CD4-positive, CD25-positive, alpha-beta regulatory T cell (primary cell): ENCODE data around the gene RLN3. TPM values are rescaled to one million over a fixed set of nuclear protein-coding genes. Genes with fewer than 3 reads are reported as not detected.

Source experiments
- ATAC-seq, 2 donors: fragments of 150-1000 bp; cut with Tn5 transposase; one replicate each; pipeline ENCODE4 v1.10.0; 2021; ENCODE audit warnings: low read depth in 2 of 2, moderate number of reproducible peaks in 2 of 2, moderate library complexity in 1 of 2
- DNase-seq, 3 donors: peaks; one replicate each; pipeline versions ENCODE4 v3.0.0 to v3.0.0-alpha.2; 2012 to 2022; ENCODE audit warnings: mixed read lengths in 1 of 3
- H3K27ac ChIP-seq: one replicate; pipeline ENCODE4 v1.7.0; 2013; ENCODE audit warnings: mild to moderate bottlenecking, low read length; ENCODE audit not compliant: insufficient read depth, poor library complexity, severe bottlenecking
- H3K27me3 ChIP-seq: one replicate; pipeline ENCODE4 v1.7.0; 2013; ENCODE audit warnings: low read length; ENCODE audit not compliant: control insufficient read depth, insufficient read depth
- H3K36me3 ChIP-seq: one replicate; pipeline ENCODE4 v1.7.0; 2013; ENCODE audit warnings: mild to moderate bottlenecking, low read length, moderate library complexity; ENCODE audit not compliant: control insufficient read depth, insufficient read depth
- H3K4me1 ChIP-seq: 2 replicates; pipeline ENCODE4 v1.7.0; 2013; ENCODE audit warnings: mild to moderate bottlenecking, low read length; ENCODE audit not compliant: insufficient read depth, control insufficient read depth, poor library complexity, severe bottlenecking
- H3K4me3 ChIP-seq: one replicate; pipeline ENCODE4 v1.7.0; 2013; ENCODE audit warnings: low read depth, mild to moderate bottlenecking, low read length, moderate library complexity
- H3K9me3 ChIP-seq, 2 experiments: 1 replicate in 1 of 2; 2 replicates in 1 of 2; pipeline ENCODE4 v1.7.0; 2013; ENCODE audit warnings: low read length in 2 of 2, mild to moderate bottlenecking in 1 of 2, moderate library complexity in 1 of 2; ENCODE audit not compliant: control insufficient read depth in 2 of 2
- H3K27ac Mint-ChIP-seq, 3 donors: one replicate each; pipeline ENCODE4 v1.8.0; 2020 to 2022; ENCODE audit warnings: mild to moderate bottlenecking in 3 of 3, mixed read lengths in 3 of 3, moderate library complexity in 2 of 3
- H3K27me3 Mint-ChIP-seq: one replicate; pipeline ENCODE4 v1.8.0; 2022; ENCODE audit warnings: mild to moderate bottlenecking, mixed read lengths
- H3K36me3 Mint-ChIP-seq: one replicate; pipeline ENCODE4 v1.8.0; 2020; ENCODE audit warnings: mixed read lengths
- H3K4me1 Mint-ChIP-seq, 4 donors: one replicate each; pipeline ENCODE4 v1.8.0; 2020 to 2022; ENCODE audit warnings: mixed read lengths in 4 of 4, mild to moderate bottlenecking in 1 of 4
- H3K4me3 Mint-ChIP-seq, 4 donors: one replicate each; pipeline ENCODE4 v1.8.0; 2020 to 2022; ENCODE audit warnings: mild to moderate bottlenecking in 4 of 4, mixed read lengths in 4 of 4, moderate library complexity in 3 of 4
- H3K9me3 Mint-ChIP-seq, 7 donors: one replicate each; pipeline ENCODE4 v1.8.0; 2020 to 2022; ENCODE audit warnings: mixed read lengths in 7 of 7, mild to moderate bottlenecking in 3 of 7, moderate library complexity in 2 of 7
- polyA plus RNA-seq, 4 donors: library from polyadenylated mRNA; unstranded; fragments of 300-500 nt; fragmentation: Illumina TruSeq; gene quantifications; one replicate each; pipeline ENCODE4 v1.2.3, GENCODE V29; 2021
- total RNA-seq: library from RNA; stranded (reverse); gene quantifications from one replicate; pipeline ENCODE4 v1.2.3, GENCODE V29; 2022

RLN3 gene
- total and polyA plus RNA-seq, 5 donors from 2014 or later = 0.55 TPM; not detected in 4

DNA sequence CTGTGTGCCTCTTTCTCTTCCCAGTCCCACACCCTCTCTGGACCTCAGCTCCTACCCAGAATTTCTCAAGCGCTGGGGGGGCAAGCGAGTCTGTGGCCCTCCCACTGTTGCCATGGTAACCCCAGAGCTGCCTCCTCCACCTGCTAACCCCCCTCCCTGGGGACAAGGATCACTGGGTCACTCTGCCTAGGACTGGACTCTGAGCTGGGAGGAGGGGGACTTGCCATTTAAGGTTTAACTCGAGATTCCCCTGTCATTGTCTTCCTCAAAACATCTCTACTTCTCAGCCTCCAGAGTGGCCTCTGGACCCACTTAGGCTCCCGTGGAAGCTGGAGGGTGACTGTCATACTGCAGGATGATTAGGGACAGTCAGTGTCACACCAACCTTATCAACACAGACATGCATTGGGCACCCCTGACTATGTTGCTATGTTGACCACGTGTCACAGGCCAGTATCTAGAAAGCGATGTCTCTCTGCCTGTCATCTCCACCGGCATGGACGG lies 31.8 kb downstream of the RLN3 start:
- Mint-ChIP-seq H3K9me3 (no peaks in the 10 kb centered on the region), H3K36me3 (no peaks in the 10 kb centered on the region), H3K27me3 (peaks cover 45% of the 10 kb centered on the region), H3K4me3 (peak overlapping the region in 1 of 4 donors; percentile 84), H3K27ac (no peak overlapping the region), H3K4me1 (peaks cover 0 to 25% (median 6%) of the 10 kb centered on the region in 4 donors)
- Histone ChIP-seq H3K4me1 (peaks cover 17% of the 10 kb centered on the region), H3K27ac (no peak overlapping the region), H3K36me3 (no peaks in the 10 kb centered on the region), H3K4me3 (no peak overlapping the region), H3K27me3 (peaks cover 11% of the 10 kb centered on the region), H3K9me3 (no peaks in the 10 kb centered on the region)
- DNase-seq (no peak), ATAC-seq (no peak)

DNA sequence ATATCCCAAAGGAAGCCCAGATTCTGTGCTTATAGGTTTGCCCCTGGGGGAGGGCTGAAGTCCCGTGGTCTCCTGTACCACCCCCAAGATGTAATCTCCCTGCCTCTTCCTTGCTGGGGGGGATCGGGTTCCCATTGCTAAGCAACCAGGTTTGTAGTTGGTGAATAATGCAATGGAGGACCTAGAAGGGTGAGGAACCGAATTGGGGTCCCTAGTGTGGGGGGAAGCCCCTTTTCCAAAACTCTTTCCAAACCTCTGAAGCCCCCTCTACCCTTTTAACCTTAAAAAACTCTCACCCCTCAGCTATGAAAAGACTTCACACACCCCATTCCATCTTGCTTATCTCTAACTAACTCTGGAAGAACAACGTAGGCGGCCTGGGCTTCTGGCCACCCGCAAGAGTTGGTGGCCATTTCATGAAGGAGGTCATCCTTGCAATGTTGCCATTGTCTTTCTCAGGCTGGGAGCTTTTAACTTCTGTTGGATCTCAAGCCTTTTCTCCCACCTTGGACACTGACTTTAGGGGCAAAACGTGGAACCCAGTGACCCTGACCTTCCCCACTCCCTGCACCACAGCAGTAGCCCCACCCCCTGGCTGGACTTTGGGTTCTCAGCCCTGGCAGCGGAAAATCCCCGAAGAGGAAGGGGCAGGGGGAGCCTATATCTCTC lies 33.3 kb downstream of the RLN3 start:
- peaks cover 0 to 23% (median 3%) of the 10 kb centered on the region in 4 donors for H3K4me1 Mint-ChIP-seq
- H3K4me3 ChIP-seq = no peak overlapping the region
- no peak overlapping the region for H3K4me3 Mint-ChIP-seq
- DNase-seq (no peak), ATAC-seq (no peak)
- H3K27me3 Mint-ChIP-seq = peaks cover 42% of the 10 kb centered on the region
- no peak overlapping the region for H3K27ac Mint-ChIP-seq
- H3K27me3 ChIP-seq = peaks cover 12% of the 10 kb centered on the region
- H3K36me3 ChIP-seq = no peaks in the 10 kb centered on the region
- peaks cover 17% of the 10 kb centered on the region for H3K4me1 ChIP-seq
- no peak overlapping the region for H3K27ac ChIP-seq
- H3K9me3 ChIP-seq = no peaks in the 10 kb centered on the region
- H3K9me3 Mint-ChIP-seq = peaks cover 0 to 1% (median 0%) of the 10 kb centered on the region in 7 donors
- no peaks in the 10 kb centered on the region for H3K36me3 Mint-ChIP-seq

DNA sequence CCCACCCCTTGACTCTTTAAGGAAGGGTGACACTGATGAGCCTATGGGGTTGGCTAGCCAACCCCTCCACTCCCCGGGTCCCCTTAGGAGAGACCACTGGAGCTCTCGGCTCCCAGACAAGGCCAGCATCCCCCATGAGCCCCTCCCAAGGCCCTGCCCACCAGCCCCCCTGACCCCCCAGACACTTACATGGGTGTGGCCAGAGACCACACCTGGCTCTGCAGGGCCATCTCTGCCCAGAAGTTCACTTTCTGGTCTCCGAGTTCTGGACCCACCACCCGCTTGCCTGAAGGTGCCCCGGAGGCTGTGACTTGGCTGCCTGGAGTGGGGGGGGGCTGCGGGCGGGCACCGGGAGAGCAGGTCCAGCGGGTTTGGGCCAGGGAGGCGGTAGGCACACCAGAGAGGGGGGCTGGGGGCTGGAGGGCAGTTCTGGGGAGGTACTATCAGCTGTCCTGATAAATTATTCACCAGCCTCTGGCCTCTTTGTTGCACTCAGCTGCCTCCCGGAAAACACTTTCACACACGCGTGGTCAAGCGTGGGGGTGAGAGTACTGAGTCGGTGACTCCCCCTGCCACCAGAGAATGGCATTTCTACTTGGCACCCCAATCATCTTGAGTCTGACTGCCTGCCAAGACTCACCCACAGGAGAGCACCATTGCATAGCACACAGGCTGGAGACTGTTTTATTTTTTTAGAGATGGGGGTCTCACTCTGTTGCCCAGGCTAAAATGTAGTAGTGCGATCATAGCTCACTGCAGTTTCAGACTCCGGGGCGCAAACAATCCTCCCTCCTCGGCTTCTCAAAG lies 34.0 kb downstream of the RLN3 start, which contains the start of gene PALM3:
Gene PALM3 (minus strand): TSS at position 326 of the 807 bp plus-strand sequence. CDS start 96 bp downstream, at position 230.
- Histone ChIP-seq H3K36me3 (no peaks in the 10 kb centered on the region), H3K27me3 (peaks cover 14% of the 10 kb centered on the region), H3K9me3 (no peaks in the 10 kb centered on the region), H3K4me3 (no peak within 1 kb of the TSS), H3K27ac (no peak within 1 kb of the TSS), H3K4me1 (peaks cover 17% of the 10 kb centered on the region)
- Mint-ChIP-seq H3K36me3 (no peaks in the 10 kb centered on the region), H3K27ac (no peak within 1 kb of the TSS), H3K9me3 (peaks cover 0 to 1% (median 0%) of the 10 kb centered on the region in 7 donors), H3K4me1 (peaks cover 0 to 21% (median 3%) of the 10 kb centered on the region in 4 donors), H3K27me3 (peaks cover 39% of the 10 kb centered on the region), H3K4me3 (no peak within 1 kb of the TSS)
- no peak for DNase-seq
- no peak for ATAC-seq

DNA sequence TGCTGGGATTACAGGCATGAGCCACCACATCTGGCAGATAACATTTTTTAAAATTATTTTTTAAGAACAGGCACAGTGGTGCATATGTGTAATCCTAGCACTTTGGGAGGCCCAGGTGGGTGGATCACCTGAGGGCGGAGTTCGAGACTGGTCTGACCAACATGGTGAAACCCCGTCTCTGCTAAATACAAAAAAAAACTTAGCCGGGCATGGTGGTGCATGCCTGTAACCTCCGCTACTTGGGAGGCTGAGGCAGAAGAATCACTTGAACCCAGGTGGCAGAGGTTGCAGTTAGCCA lies 34.6 kb downstream of the RLN3 start:
- Mint-ChIP-seq H3K27me3 (peaks cover 39% of the 10 kb centered on the region), H3K4me3 (no peak overlapping the region), H3K4me1 (peaks cover 0 to 20% (median 3%) of the 10 kb centered on the region in 4 donors), H3K27ac (no peak overlapping the region), H3K36me3 (no peaks in the 10 kb centered on the region), H3K9me3 (peaks cover 0 to 1% (median 0%) of the 10 kb centered on the region in 7 donors)
- peaks cover 14% of the 10 kb centered on the region for H3K27me3 ChIP-seq
- DNase-seq (no peak), ATAC-seq (no peak)
- peaks cover 13% of the 10 kb centered on the region for H3K4me1 ChIP-seq
- no peak overlapping the region for H3K27ac ChIP-seq
- H3K9me3 ChIP-seq = no peaks in the 10 kb centered on the region
- no peak overlapping the region for H3K4me3 ChIP-seq
- H3K36me3 ChIP-seq = no peaks in the 10 kb centered on the region

DNA sequence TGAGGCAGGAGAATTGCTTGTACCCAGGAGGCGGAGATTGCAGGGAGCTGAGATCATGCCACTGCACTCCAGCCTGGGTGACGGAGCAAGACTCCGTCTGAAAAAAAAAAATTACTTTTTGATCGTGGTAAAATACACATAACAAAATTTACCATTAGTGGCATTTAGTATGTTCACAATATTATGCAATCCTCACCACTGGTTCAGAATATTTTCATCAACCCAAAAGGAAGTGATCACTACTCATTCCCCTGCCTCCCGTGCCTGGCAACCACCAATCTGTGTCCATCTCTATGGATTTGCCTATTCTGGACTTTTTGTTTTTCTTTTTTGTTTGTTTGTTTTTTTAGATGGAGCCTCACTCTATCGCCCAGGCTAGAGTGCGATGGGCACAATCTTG lies 35.2 kb downstream of the RLN3 start:
- Mint-ChIP-seq H3K36me3 (no peaks in the 10 kb centered on the region), H3K9me3 (peaks cover 0 to 1% (median 0%) of the 10 kb centered on the region in 7 donors), H3K4me1 (peaks cover 0 to 14% (median 3%) of the 10 kb centered on the region in 4 donors), H3K27ac (no peak overlapping the region), H3K4me3 (no peak overlapping the region), H3K27me3 (peaks cover 33% of the 10 kb centered on the region)
- DNase-seq (no peak), ATAC-seq (no peak)
- no peak overlapping the region for H3K27ac ChIP-seq
- no peak overlapping the region for H3K4me3 ChIP-seq
- no peaks in the 10 kb centered on the region for H3K36me3 ChIP-seq
- peaks cover 12% of the 10 kb centered on the region for H3K27me3 ChIP-seq
- peaks cover 8% of the 10 kb centered on the region for H3K4me1 ChIP-seq
- no peaks in the 10 kb centered on the region for H3K9me3 ChIP-seq

DNA sequence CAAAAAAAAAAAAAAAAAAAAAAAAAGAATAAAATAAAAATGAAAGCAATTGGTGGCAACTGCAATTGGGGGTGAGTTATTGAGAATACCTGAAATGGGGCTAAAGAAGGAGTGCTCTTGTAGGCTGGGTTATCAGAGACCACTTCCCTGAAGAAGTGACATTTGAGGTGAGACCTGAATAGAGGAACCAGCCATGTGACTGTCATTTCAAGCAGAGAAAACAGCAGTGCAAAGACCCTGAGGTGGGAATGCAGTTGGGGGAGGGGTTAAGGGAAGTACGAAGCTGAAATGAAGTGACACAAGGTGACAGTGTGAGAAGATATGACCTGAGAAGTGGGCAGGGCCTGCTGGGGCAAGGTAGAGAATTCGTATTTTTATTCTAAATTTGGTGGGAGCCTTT lies 38.2 kb downstream of the RLN3 start:
- H3K27me3 ChIP-seq = peaks cover 2% of the 10 kb centered on the region
- H3K36me3 ChIP-seq = no peaks in the 10 kb centered on the region
- H3K9me3 ChIP-seq = no peaks in the 10 kb centered on the region
- peaks cover 0 to 1% (median 0%) of the 10 kb centered on the region in 7 donors for H3K9me3 Mint-ChIP-seq
- H3K4me1 Mint-ChIP-seq = no peaks in the 10 kb centered on the region
- peaks cover 20% of the 10 kb centered on the region for H3K27me3 Mint-ChIP-seq
- H3K27ac Mint-ChIP-seq = no peak overlapping the region
- H3K4me1 ChIP-seq = no peaks in the 10 kb centered on the region
- no peak for ATAC-seq
- no peak for DNase-seq
- no peak overlapping the region for H3K27ac ChIP-seq
- H3K4me3 Mint-ChIP-seq = no peak overlapping the region
- no peak overlapping the region for H3K4me3 ChIP-seq
- no peaks in the 10 kb centered on the region for H3K36me3 Mint-ChIP-seq

DNA sequence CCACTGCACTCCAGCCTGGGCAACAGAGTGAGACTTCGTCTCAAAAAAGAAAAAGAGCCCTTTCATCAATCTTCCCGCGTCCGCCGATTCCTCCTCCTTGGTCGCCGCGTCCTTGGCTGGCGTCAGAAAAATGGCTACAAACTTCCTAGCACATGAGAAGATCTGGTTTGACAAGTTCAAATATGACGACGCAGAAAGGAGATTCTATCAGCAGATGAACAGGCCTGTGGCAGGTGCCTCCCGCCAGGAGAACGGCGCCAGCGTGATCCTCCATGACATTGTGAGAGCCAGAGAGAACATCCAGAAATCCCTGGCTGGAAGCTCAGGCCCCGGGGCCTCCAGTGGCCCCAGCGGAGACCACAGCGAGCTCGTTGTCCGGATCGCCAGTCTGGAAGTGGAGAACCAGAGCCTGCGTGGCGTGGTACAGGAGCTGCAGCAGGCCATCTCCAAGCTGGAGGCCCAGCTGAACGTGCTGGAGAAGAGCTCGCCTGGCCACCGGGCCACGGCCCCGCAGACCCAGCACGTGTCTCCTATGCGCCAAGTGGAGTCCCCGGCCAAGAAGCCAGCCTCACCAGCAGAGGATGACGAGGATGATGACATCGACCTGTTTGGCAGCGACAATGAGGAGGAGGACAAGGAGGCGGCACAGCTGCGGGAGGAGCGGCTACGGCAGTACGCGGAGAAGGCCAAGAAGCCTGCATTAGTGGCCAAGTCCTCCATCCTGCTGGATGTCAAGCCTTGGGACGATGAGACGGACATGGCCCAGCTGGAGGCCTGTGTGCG lies 42.5 kb downstream of the RLN3 start:
- no peaks in the 10 kb centered on the region for H3K36me3 Mint-ChIP-seq
- Histone ChIP-seq H3K27me3 (peaks cover 2% of the 10 kb centered on the region), H3K36me3 (no peaks in the 10 kb centered on the region), H3K9me3 (no peaks in the 10 kb centered on the region), H3K4me1 (peaks cover 35% of the 10 kb centered on the region), H3K27ac (no peak overlapping the region), H3K4me3 (no peak overlapping the region)
- DNase-seq = no peak
- peaks cover 0 to 1% (median 0%) of the 10 kb centered on the region in 7 donors for H3K9me3 Mint-ChIP-seq
- peak overlapping the region in 1 of 3 donors; percentile 91 for H3K27ac Mint-ChIP-seq
- no peak for ATAC-seq
- peaks cover 18% of the 10 kb centered on the region for H3K27me3 Mint-ChIP-seq
- peaks cover 0 to 23% (median 7%) of the 10 kb centered on the region in 4 donors for H3K4me1 Mint-ChIP-seq
- H3K4me3 Mint-ChIP-seq = peak overlapping the region; percentile 29 to 79 (median 52)
